ENCODE data around the gene GLT8D1. TPM values are rescaled to one million over a fixed set of nuclear protein-coding genes. Genes with fewer than 3 reads are reported as not detected.
A peak's percentile ranks its signal among the peaks of the same experiment; 100 is the strongest.

GLT8D1 gene
- total and polyA plus RNA-seq, 2 of the 13 experiments (the other 11 are each of a cell fraction or from before 2014, with no cell fraction given), result 110 to 121 TPM

DNA sequence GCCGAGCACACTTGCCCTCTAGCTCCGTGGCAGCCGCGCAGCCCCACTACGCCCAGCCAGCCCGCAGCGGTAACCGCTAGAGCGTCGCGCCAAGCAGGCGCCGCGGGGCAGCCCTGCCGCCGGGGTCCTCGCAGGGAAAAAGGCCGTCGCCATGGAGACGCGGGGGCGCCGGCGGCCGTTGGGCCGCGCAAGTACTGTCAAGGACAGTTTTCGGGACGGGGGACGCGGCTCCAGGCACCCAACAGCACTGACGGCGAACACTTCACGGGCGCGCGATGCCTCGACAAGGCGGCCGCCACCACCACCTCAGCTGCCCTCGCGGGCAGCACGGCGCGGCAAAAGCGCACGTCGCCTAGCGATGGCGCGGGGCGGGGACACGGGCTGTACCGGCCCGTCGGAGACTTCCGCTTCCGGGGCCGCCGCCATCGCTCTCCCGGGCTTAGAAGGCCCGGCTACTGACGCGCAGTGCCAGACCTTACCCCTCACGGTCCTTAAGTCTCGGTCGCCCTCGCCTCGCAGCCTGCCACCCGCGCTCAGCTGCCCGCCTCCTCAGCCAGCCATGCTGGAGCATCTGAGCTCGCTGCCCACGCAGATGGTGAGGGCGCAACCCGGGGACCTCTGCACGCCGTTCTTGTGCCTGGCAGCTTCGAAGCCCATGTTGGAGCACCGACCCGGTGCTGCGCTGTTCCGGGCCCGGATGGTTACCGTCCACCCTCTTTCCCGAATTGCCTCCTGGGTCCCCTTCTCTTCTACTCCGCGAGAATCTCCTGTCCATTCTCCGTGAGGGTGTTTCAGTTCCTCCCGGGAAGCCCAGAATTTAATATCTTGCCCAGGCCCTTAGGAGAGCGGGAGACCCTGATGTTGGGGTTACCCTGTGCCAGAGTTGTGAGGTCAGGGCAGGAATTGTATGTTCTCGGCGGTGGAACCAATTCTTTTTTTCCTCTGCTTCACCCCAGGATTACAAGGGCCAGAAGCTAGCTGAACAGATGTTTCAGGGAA lies at the start of gene GLT8D1, which contains the start of gene SPCS1 (continued):
- TF ChIP-seq, protein P1, sequence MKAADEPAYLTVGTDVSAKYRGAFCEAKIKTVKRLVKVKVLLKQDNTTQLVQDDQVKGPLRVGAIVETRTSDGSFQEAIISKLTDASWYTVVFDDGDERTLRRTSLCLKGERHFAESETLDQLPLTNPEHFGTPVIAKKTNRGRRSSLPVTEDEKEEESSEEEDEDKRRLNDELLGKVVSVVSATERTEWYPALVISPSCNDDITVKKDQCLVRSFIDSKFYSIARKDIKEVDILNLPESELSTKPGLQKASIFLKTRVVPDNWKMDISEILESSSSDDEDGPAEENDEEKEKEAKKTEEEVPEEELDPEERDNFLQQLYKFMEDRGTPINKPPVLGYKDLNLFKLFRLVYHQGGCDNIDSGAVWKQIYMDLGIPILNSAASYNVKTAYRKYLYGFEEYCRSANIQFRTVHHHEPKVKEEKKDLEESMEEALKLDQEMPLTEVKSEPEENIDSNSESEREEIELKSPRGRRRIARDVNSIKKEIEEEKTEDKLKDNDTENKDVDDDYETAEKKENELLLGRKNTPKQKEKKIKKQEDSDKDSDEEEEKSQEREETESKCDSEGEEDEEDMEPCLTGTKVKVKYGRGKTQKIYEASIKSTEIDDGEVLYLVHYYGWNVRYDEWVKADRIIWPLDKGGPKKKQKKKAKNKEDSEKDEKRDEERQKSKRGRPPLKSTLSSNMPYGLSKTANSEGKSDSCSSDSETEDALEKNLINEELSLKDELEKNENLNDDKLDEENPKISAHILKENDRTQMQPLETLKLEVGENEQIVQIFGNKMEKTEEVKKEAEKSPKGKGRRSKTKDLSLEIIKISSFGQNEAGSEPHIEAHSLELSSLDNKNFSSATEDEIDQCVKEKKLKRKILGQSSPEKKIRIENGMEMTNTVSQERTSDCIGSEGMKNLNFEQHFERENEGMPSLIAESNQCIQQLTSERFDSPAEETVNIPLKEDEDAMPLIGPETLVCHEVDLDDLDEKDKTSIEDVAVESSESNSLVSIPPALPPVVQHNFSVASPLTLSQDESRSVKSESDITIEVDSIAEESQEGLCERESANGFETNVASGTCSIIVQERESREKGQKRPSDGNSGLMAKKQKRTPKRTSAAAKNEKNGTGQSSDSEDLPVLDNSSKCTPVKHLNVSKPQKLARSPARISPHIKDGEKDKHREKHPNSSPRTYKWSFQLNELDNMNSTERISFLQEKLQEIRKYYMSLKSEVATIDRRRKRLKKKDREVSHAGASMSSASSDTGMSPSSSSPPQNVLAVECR (CRISPR knock-in tag; IDR thresholded peaks at IDR 0.05; ENCODE audit: borderline replicate concordance), result peak; percentile 100
- TF ChIP-seq, protein P2, sequence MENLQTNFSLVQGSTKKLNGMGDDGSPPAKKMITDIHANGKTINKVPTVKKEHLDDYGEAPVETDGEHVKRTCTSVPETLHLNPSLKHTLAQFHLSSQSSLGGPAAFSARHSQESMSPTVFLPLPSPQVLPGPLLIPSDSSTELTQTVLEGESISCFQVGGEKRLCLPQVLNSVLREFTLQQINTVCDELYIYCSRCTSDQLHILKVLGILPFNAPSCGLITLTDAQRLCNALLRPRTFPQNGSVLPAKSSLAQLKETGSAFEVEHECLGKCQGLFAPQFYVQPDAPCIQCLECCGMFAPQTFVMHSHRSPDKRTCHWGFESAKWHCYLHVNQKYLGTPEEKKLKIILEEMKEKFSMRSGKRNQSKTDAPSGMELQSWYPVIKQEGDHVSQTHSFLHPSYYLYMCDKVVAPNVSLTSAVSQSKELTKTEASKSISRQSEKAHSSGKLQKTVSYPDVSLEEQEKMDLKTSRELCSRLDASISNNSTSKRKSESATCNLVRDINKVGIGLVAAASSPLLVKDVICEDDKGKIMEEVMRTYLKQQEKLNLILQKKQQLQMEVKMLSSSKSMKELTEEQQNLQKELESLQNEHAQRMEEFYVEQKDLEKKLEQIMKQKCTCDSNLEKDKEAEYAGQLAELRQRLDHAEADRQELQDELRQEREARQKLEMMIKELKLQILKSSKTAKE (CRISPR knock-in tag; IDR thresholded peaks at IDR 0.05; ENCODE audit: borderline replicate concordance), result no peak
- TF ChIP-seq ADNP (CRISPR knock-in tag; IDR thresholded peaks at IDR 0.05) (no peak), THYN1 (CRISPR knock-in tag; IDR thresholded peaks at IDR 0.05; ENCODE audit: borderline replicate concordance, low read depth) (no peak), ZNF674 (CRISPR knock-in tag; IDR thresholded peaks at IDR 0.05; ENCODE audit: low read depth) (no peak), SRSF4 (IDR thresholded peaks at IDR 0.05; ENCODE audit: low read depth, low read length, poor library complexity, severe bottlenecking) (no peak), USF2 (IDR thresholded peaks at IDR 0.05; ENCODE audit: low read depth, low read length) (no peak), USF2 (CRISPR knock-in tag; IDR thresholded peaks at IDR 0.05; ENCODE audit: borderline replicate concordance) (no peak; the same call in 1 of the 2 replicates), GMEB2 (CRISPR knock-in tag; IDR thresholded peaks at IDR 0.05; ENCODE audit: low read depth) (peak; percentile 39; the same call in 1 of the 2 replicates), ZBTB38 (CRISPR knock-in tag; IDR thresholded peaks at IDR 0.05) (0 out of 2 replicates have a peak, but pooled peaks have one; percentile 42), MAZ (IDR thresholded peaks at IDR 0.05; ENCODE audit: borderline replicate concordance, low read depth, low read length) (no peak; the same call in 1 of the 2 replicates), MAZ (CRISPR knock-in tag; IDR thresholded peaks at IDR 0.05; ENCODE audit: low read depth) (peak; percentile 53; the same call in 1 of the 2 replicates), FOXO1 (CRISPR knock-in tag; IDR thresholded peaks at IDR 0.05) (peak; percentile 61; the same call in 1 of the 2 replicates)
- TF ChIP-seq, protein P3, sequence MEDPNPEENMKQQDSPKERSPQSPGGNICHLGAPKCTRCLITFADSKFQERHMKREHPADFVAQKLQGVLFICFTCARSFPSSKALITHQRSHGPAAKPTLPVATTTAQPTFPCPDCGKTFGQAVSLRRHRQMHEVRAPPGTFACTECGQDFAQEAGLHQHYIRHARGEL (CRISPR knock-in tag; IDR thresholded peaks at IDR 0.05), result no peak
- TF ChIP-seq, protein P4, sequence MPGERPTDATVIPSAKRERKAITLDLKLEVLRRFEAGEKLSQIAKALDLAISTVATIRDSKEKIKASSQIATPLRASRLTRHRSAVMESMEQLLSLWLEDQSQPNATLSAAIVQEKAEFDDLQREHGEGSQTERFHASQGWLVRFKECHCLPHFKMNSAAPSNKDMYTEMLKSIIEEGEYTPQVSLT (CRISPR knock-in tag; IDR thresholded peaks at IDR 0.05; ENCODE audit: borderline replicate concordance, low read depth), result no peak

Measured in HepG2 (cell line).